Measurements from ENCODE around the gene SCAPER.

The SCAPER gene, protein sequence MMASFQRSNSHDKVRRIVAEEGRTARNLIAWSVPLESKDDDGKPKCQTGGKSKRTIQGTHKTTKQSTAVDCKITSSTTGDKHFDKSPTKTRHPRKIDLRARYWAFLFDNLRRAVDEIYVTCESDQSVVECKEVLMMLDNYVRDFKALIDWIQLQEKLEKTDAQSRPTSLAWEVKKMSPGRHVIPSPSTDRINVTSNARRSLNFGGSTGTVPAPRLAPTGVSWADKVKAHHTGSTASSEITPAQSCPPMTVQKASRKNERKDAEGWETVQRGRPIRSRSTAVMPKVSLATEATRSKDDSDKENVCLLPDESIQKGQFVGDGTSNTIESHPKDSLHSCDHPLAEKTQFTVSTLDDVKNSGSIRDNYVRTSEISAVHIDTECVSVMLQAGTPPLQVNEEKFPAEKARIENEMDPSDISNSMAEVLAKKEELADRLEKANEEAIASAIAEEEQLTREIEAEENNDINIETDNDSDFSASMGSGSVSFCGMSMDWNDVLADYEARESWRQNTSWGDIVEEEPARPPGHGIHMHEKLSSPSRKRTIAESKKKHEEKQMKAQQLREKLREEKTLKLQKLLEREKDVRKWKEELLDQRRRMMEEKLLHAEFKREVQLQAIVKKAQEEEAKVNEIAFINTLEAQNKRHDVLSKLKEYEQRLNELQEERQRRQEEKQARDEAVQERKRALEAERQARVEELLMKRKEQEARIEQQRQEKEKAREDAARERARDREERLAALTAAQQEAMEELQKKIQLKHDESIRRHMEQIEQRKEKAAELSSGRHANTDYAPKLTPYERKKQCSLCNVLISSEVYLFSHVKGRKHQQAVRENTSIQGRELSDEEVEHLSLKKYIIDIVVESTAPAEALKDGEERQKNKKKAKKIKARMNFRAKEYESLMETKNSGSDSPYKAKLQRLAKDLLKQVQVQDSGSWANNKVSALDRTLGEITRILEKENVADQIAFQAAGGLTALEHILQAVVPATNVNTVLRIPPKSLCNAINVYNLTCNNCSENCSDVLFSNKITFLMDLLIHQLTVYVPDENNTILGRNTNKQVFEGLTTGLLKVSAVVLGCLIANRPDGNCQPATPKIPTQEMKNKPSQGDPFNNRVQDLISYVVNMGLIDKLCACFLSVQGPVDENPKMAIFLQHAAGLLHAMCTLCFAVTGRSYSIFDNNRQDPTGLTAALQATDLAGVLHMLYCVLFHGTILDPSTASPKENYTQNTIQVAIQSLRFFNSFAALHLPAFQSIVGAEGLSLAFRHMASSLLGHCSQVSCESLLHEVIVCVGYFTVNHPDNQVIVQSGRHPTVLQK (N-terminal part only)

DNA sequence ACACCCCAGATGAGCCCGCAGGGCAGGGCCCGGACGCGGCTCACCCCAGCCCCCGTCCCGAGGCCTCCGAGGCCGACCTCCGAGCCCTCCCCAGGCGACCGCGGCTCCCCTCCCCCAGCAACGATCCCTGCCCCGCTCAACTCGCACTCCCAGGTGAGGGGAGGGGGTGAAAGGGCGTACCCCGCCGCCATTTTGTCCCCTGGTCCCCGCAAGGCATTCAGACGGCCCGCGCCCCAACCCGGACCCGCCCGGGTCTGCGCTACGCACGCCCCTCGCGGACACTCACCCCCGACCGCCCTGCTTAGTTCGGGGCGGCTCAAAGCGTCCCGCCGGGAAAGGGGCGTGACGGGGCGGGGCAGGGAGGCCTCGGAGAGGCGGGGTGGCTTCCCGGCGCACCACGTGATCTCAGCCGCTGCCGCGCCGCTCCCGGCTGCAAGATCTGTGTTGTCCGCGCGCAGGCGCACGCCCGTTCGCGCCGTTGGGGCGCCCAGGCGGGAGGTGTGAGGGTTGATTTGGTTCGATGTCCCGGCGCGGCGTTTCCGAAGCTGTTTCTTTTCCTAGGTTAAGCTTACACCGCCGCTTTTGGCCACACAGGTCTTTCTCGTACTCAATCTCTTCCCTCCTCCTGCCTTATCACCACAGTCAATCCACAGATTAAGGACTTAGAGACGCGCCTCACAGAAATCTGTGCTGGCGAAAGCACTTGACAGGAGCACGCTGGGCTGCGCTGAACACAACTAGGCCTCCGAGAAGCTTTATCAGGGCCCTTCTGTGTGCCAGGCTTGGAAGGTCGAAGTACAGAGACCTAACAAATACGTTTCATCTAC is at the start of gene SCAPER:
TSS of gene SCAPER (minus strand) at position 328 of the 827 bp plus-strand sequence. CDS start 21,523 bp downstream, outside the sequence.
- DNase-seq = peak; percentile 92

DNA sequence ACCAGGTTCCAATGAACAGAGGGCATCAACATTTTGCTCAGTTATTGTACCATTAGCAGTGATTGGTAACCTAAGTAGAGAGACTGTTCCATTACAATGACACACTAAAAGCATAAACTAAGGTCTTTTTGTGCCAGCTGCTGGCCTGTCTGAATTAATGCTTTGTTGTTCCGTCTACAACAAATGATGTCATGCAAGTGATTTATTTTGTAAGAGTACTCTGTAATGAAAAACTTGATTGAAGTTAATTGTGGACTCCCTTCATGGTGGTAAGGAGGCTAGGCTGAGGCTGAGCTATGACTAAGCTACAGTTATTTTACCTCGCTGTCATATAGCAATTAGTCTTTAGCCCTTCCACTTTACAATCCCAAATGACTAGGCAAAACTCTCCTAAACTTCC is 49.6 kb upstream of the SCAPER start:
- no peak for DNase-seq

DNA sequence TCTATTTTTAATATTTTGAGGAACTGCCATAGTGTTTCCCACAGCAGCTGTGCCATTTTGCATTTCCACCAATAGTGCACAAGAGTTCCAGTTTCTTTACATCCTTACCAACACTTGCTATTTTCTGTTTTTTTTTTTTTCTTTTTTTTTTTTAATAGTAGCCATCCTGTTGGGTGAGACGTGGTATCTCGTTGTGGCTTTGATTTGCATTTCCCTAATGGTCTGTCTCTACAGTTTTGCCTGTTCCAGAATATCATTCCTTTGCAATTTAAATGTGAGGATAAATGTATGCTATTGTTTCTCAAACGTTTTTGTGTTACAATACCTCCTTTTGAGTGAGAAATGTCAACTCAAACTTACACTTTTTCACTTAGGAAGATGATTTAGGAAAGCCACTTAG is 48.8 kb upstream of the SCAPER start:
- DNase-seq = no peak

DNA sequence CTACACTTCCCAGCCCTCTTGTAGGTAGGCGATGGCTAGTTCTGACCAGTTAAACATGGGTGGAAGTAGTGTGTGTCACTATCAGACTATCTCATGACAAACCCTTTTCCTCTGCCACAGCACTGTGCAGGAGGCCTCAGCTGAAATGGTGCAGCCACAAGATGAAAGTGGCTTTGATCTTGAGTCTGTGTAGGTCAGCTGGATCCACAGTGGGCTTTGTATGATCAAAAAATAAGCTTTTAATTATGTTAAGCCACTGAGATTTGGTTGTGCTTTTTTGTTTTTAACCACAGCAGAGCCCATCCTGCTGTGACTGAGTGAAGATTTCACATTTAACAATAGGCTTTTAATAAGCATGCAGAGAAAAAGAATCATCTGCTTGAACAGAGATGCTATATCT is 46.1 kb upstream of the SCAPER start:
- no peak for DNase-seq

DNA sequence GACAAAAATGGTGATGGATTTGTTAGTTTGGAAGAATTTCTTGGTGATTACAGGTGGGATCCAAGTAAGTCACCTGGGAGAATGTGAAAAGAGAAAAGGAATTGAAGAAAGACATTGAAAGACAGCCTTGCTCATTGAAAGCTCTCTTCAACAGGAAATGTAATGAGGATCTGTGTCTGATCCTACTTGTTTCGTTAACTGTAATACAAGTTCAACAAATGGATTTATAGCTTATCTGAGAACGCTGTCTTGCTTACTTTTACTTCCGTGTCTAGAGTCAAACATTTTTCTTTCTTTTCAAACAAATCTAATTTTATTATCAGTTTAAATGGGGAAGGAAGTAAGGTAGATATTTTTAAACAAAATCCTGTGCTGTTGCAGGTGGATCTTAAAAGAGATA is 42.3 kb upstream of the SCAPER start:
- no peak for DNase-seq

DNA sequence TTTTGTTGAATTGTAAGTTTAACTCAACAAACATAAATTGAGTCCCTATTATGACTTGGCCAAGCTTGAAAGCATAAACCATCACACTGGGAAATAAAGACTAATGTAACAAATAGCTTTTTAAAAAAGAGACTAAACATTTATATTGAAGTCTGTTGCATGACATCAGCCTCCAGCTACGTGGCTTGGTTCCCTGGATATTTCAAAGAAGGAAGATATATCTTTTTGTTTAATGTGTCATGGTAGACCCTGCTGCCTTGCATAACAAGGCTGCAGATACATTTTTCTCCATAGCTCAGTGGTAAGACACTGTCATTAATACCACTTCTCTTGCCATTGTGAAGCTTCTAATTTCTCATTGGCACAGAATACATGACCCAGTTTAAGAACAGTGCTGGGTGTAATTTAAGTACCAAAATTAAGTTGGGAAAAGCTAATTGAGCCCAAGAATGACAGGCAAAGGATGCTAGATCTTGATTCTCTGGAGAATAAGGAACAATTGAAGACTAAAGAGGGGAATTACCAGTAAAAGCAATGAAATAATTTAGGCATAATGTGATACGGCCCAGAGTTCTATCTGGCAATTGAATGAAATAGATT is 40.5 kb upstream of the SCAPER start:
- no peak for DNase-seq

DNA sequence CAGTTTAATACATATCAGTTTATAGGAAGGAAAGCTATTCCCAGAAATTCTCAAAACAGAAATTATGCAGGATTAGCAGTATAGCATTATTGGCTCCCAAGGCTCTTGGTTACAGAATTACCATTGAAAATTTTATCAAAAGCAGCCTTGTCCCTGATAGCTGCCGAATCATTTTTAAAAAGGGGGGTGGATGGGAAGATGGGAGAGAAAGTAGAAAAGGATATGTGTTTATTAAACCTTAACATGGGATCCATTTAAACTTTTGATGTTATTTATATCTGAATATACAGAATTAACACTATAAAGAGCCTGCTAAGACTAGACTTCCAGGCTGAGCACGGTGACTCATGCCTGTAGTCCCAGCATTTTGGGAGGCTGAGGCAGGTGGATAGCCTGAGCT is 37.2 kb upstream of the SCAPER start:
- DNase-seq = no peak

DNA sequence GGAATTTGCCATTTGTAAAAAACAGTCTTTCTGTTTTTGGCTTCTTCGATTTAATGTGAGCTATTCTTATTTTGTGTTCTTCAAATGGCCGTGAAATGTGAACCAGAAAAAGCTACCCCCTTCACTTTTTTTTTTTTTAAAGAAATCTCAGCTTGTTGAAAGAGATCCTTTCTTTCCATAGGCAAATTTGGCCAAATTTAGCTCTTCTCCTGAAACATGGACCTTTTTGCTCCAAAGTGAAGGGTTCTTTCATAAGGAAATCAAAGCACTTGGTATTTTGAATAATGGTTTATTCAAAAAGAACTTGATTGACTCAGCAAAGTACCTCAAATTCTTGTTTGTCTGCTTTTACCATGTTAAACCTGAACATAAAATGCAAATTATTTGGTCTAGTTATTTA is 36.5 kb upstream of the SCAPER start:
- no peak for DNase-seq

DNA sequence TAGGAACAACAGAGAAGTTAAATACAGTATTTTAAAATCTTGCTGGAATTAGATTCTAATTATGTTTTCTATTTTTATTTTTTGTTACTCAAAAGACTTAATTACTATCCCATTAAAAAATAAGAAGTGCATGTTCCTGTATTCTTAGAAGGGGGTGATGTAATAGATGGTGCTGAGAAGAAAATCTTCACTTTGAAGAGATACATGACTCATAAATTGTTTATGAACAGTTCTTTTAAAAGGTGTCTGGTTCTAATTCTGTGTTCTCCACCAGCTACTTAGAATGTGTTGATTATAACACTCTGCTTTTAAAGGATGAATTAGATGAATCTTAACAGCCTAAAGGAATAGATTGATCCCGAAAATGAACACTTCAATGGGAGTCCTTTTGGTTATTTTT is 34.6 kb upstream of the SCAPER start:
- DNase-seq = no peak

DNA sequence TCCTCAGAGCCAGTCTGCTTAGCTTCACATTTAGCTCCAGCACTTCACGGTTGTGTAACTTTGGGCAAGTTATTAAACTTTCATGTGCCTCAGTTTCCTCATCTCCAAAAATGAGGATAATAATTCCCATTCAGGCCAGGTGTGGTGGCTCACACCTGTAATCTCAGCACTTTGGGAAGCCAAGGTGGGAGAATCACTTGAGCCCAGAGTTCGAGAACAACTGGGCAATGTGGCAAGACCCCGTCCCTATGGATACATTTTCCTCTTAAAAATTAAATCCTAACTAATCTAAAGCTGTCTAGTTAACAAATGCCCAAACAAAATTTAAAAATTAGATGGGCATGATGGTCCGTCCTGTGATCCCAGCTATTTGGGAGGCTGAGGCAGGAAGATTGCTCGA is 33.6 kb upstream of the SCAPER start:
- no peak for DNase-seq

DNA sequence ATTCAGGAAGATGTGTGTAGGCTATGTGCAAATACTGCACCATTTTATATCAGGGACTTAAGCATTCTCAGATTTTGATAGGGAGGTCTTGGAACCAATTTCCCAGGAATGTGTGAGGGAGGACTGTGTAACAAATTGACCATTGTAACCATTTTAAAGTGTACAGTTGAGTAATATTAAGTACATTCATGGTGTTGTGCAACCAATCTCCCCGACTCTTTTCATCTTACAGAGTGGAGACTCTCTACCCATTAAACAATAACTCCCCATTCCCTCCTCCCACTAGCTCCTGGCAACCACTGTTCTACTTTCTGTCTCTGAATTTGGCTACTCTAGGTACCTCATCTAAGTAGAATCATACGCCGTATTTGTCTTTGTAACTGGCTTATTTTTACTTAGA is 31.5 kb upstream of the SCAPER start:
- no peak for DNase-seq

DNA sequence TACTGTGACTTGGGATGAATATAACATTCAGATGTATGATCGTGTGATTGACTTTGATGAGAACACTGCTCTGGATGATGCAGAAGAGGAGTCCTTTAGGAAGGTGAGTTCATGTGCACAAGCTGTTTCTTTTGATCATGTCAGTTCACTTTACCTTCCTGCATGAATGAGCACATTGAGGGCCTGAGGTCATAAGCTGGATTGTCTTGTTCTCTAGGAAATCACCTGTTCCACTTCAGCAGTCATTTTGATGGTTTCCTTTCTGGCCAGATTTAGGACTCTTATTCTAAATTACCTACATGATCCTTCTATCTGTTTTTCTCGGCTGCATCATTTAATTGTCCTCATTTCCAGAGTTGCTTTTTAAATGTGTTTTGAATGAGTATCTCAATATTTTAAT is 30.5 kb upstream of the SCAPER start:
- DNase-seq = no peak

DNA sequence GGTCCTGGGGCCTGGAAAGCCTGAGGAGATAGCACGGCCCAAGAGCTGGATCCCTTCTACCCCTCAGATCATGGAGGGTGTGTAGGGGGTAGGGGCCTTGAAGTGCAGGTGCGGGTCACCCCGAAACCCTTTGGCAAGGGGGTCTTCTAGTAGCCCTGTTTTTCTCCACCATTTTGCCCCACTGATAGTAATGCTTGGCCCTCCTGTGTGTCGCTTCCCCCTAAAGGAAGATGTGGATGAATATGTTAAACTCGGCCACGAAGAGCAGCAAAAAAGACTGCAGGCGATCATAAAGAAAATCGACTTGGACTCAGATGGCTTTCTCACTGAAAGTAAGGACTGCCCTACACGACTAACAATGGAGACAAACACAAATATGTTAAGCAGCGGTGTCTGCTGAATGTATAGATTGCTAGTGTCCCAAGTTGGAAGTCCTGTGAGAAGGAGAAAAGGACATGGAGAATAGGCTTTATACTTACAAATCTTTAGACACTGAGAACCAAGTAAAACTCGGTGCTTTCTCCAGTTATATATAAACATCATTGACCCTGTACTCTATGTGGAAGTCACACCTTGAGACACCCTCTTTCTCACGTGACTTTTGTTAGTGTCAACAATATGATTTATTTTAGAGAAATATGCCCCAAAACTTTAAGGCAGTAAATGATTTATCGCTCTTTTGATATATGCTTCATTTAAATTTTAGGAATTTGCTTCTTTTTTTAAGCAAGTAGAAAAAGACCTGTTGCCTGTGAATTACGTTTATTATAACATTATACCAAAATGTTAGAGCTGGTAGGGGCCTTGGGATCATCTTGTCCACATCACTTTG is 27.2 kb upstream of the SCAPER start:
- peak; percentile 9 for DNase-seq

DNA sequence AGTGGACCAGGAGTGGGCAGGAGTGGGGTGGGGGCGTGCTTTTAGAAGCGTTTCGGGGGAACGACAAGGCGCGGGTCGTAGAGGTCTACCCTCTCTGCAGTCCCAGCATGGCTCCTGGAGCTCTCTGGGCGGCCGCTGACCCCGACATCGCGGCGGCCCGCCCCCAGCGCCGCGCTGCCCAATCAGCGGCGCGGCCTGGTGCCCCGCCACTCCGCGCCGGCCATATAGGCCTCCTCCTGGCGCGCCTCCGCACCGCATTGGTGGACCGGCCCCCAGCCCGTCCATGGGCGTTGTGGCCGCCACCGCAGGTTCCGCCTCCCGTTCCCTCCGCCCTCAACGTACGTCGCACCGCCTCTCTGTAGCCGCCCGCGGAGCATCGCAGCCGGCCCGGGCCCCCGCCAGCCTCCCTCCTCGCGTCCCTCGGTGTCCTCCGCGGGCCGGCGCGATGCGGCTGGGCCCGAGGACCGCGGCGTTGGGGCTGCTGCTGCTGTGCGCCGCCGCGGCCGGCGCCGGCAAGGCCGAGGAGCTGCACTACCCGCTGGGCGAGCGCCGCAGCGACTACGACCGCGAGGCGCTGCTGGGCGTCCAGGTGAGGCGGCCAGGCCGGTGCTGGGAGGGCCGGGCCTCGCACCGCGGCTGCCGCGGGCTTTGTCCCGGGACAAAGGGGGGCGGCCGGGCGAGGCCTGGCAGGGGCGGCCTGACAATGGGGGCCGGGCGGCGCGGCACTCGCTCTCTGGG is 26.4 kb upstream of the SCAPER start, which contains the start of gene RCN2:
TSS of gene RCN2 (plus strand) at position 353 of the 738 bp plus-strand sequence. CDS start at position 446, 93 bp downstream.
- DNase-seq = peak; percentile 92

DNA sequence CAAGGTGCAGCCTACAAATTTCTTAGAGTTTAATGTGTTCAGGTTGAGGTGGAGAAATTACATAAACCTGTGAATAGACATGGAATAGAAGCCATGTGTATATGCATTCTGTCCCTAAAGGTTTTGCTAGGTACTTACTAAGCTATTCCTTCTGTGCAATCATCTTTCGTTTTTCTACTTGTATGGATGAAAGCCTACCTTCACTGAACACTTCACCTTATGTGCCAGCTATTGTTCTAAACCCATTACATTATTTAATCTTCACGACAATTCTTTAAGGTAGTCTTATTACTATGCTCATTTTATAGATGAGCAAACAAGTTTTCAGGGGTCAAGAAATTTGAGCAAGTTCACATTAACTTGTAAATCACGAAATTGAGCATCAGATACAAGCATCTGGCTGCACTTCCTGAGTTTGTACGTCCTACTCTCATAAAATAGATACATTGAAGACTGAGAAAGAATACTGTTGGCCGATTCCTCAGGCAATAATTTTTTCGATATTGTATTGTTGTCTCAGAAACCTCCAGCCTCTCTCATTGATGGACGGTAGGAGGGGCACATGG is 25.8 kb upstream of the SCAPER start:
- no peak for DNase-seq

DNA sequence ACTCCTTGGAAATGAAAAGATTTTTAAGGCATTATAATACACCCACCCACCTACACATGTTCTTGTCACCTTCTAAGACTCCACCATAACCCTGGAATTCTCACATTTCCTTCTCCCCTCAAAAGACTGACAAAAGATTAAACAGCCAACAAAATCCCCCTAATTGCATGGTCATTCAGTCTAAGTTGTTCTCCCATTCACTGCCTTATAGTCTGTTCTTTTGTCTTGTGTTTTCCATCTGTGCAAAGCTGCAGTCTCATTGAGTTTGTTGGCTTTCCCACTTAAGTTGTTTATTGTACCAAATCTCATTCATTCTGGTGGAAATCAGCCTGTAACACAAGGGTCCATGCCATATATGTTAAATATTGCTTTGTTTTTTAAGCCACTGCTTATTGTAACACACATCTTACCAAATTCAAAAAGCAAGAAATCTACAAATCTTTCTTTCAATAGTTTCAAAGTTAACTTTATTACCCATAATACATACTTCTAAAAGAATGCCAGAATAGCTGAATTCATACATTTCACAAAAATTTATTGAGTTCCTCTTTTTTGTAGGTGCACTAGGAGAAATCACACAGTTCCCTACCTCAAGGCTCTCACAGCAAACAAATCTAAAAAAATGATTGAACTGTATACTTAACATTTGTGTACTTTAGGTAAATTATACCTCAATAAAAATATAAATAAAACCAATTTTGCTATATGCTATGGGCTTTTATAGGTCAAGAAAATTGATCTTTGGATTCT is 24.0 kb upstream of the SCAPER start:
- no peak for DNase-seq

DNA sequence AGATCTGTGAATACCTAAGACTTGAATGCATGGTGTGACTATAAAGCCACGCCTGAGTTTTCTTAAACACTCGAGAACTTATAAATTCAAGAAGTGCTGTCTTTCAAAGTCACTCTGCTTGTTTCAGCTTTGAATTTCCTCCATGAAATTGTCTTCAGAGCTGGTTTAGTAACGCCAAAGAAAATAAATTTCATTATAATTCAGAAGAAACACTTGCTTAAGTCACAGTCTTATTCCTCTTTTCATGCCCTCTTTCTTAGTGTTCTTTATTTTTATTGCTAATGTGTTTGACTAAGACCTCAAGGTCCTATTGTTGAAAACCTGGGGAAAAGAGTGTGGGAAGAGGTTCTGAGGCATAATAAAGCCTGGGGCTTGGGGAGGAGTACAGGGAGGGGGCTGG is 23.1 kb upstream of the SCAPER start:
- no peak for DNase-seq

DNA sequence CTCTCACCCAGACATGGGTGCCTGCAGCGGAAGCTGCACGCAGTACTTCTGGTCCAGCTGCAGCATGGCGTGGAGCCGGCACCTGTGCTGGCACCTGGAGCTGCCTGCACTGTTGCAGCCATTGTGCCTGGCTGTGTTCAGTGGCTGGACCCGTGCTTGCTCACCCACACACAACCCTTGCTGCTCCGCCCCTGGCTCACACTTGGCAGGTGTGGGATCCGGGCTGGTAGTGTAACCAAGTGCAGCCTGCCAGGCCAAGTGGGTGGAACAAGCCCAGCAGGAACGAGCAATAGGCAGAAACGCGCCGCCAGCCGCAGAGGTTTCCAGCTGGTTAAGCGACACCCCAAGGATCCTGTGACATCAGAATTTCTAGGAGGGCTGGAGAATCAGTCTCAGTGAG is 11.2 kb upstream of the SCAPER start:
- no peak for DNase-seq

DNA sequence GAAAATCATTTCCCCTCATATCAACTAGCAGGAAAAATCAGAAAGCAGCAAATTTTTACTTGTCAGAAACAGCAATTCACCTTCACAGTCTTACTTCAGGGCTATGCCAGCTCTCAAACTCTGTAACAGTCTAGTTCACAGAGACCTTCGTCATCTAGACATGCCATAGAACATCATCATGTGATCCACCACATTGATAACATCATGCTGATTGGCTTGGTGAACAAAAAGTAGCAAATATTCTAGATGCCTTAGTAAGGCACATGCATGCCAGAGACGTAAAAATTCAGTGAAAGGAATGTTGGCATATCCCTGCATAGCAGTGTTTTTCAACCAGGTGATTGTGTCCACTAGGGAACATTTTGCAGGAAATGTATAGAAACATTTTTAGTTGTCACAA is 8.6 kb upstream of the SCAPER start:
- DNase-seq = no peak
